Measurements from ENCODE around the gene TNFRSF6B. TPM values are rescaled to one million over a fixed set of nuclear protein-coding genes. Genes with fewer than 3 reads are reported as not detected.
A peak's percentile ranks its signal among the peaks of the same experiment; 100 is the strongest.

Gene TNFRSF6B
- total RNA-seq, 1 experiment from 2014 or later = not detected

GRCh38 chr20:63740627-63741353, 44.3 kb downstream of the TNFRSF6B start:
- peak; percentile 50 for ATAC-seq
- Histone ChIP-seq H3K9me3 (ENCODE audit: control insufficient read depth, insufficient read depth, low read depth, low read length) (no peaks in the 10 kb centered on the region), H3K4me3 (ENCODE audit: low read depth in 2 of 2, low read length in 2 of 2) (peak overlapping the region; percentile 63 to 66), H3K4me1 (ENCODE audit: control insufficient read depth, insufficient read depth, low read length) (peaks cover 36% of the 10 kb centered on the region), H3K27me3 (ENCODE audit: control insufficient read depth, insufficient read depth, low read length) (no peaks in the 10 kb centered on the region), H3K27ac (ENCODE audit: low read length) (peak overlapping the region; percentile 77), H3K36me3 (ENCODE audit: control insufficient read depth, insufficient read depth, low read length) (no peaks in the 10 kb centered on the region; the same call in 1 of the 2 replicates)
- ChIA-PET POLR2A (interaction anchor here (0.5 to 0.6 kb wide), 4 partner anchors 15 to 203 kb away, joined by 3 to 16 read pairs (median 3); no protein-coding TSS in a partner anchor), CTCF (interaction anchor here (0.5 to 0.6 kb wide), 2 partner anchors 31 to 126 kb away, joined by 3 read pairs; no protein-coding TSS in a partner anchor)
- TF ChIP-seq POLR2AphosphoS5 (IDR thresholded peaks at IDR 0.05; ENCODE audit: low read depth, low read length) (no peak), SIN3A (IDR thresholded peaks at IDR 0.05; ENCODE audit: borderline replicate concordance, insufficient read depth, low read depth, low read length) (no peak), REST (IDR thresholded peaks at IDR 0.05; ENCODE audit: insufficient read depth in 1 of 2, low read depth in 2 of 2, low read length in 1 of 2) (no peak), TCF7L2 (IDR thresholded peaks at IDR 0.05; ENCODE audit: low read depth, low read length) (no peak), CTCF (IDR thresholded peaks at IDR 0.05) (no peak)
- intact Hi-C loops (cut with micrococcal nuclease; ENCODE audit: unreplicated experiment) = no loop called here
- BruUV-seq (replicated peaks) = no TSS peak
- no peak for DNase-seq (ENCODE audit: low read depth, low spot score)
- in situ Hi-C loops (cut with HindIII; ENCODE audit: low pct_unique_long_range_greater_than_20kb, low sequenced_read_pairs) = no loop called here

- peak overlapping the region; percentile 77 for H3K27ac ChIP-seq (ENCODE audit: low read length)
- no peaks in the 10 kb centered on the region for H3K9me3 ChIP-seq (ENCODE audit: control insufficient read depth, insufficient read depth, low read depth, low read length)
- TF ChIP-seq POLR2AphosphoS5 (IDR thresholded peaks at IDR 0.05; ENCODE audit: low read depth, low read length) = no peak
- TF ChIP-seq CTCF (IDR thresholded peaks at IDR 0.05) = no peak
- no peak for TF ChIP-seq TCF7L2 (IDR thresholded peaks at IDR 0.05; ENCODE audit: low read depth, low read length)
- no peak for TF ChIP-seq REST (IDR thresholded peaks at IDR 0.05; ENCODE audit: insufficient read depth in 1 of 2, low read depth in 2 of 2, low read length in 1 of 2)
- no peak for TF ChIP-seq SIN3A (IDR thresholded peaks at IDR 0.05; ENCODE audit: borderline replicate concordance, insufficient read depth, low read depth, low read length)
- ChIA-PET CTCF (interaction anchor here (0.6 kb wide), 1 partner anchor 32 kb away, joined by 3 read pairs; no protein-coding TSS in a partner anchor), POLR2A (interaction anchor here (0.5 to 0.6 kb wide), 2 partner anchors 107 to 203 kb away, joined by 3 to 16 read pairs; no protein-coding TSS in a partner anchor)
- BruUV-seq (replicated peaks) = no TSS peak
- H3K4me3 ChIP-seq (ENCODE audit: low read depth in 2 of 2, low read length in 2 of 2) = peak overlapping the region; percentile 63 to 66
- ATAC-seq = no peak
- in situ Hi-C loops (cut with HindIII; ENCODE audit: low pct_unique_long_range_greater_than_20kb, low sequenced_read_pairs) (no loop called here), intact Hi-C loops (cut with micrococcal nuclease; ENCODE audit: unreplicated experiment) (no loop called here)
- peaks cover 31% of the 10 kb centered on the region for H3K4me1 ChIP-seq (ENCODE audit: control insufficient read depth, insufficient read depth, low read length)
- no peak for DNase-seq (ENCODE audit: low read depth, low spot score)
- no peaks in the 10 kb centered on the region for H3K27me3 ChIP-seq (ENCODE audit: control insufficient read depth, insufficient read depth, low read length)
- no peaks in the 10 kb centered on the region; the same call in 1 of the 2 replicates for H3K36me3 ChIP-seq (ENCODE audit: control insufficient read depth, insufficient read depth, low read length)
Measured at GRCh38 chr20:63741354-63741675, 44.9 kb downstream of the TNFRSF6B start.

Measured in Panc1 (cell line).